Measurements from ENCODE around the gene NDRG3. TPM values are rescaled to one million over a fixed set of nuclear protein-coding genes. Genes with fewer than 3 reads are reported as not detected.
"Not testable (repeated sequence)": the region's sequence is repeated elsewhere in the genome, so short reads cannot be mapped to it uniquely, and the experiment has no call there.

NDRG3 gene
- total and polyA plus RNA-seq, 4 donors: 12.2 to 20.8 (median 17.7) TPM

DNA sequence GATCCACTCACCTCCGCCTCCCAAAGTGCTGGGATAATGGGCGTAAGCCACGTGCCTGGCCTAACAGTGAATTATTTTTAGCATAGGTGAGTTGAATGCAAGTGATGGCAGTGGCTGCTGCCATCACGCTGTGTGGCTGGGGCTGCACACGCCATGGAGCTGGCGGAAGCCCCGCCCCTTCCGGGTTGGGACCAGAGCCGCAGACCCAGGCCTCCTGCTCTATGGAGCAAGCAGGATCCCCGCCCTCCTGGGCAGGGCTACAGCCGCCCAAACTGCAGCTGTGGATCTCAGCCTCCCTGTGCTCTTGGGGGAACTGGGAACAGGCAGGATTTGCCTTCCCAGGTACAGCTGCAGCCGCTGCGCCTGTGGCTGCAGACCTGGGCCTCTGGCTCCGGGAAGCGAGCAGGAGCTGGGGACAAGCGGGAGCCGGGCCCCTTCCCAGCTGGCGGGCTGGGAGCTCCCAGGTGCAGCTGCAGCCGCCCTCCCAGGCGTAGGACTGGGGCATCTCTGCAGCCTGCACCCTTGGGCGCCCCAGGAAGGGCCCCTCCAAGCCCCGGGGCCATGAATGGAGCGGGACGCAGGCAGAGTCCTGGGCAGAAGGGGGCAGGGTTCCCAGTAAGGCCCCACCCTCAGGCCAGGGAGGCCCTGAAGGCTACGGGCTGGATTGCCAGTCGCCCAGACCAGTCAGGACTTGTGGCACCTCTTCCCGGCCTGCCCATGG, 69.0 kb downstream of the NDRG3 start:
- DNase-seq (no peak), ATAC-seq (ENCODE audit: insufficient read depth, low FRiP score) (no peak)
- 96 to 97% methylated on average over 27 of the region's 27 CpGs for WGBS, 2 donors
- Histone ChIP-seq H3K36me3 (ENCODE audit: control insufficient read depth in 4 of 4, insufficient read depth in 4 of 4, low read length in 4 of 4) (peaks cover 2 to 13% (median 9%) of the 10 kb centered on the region in 4 donors), H3K4me1 (ENCODE audit: control insufficient read depth in 5 of 5, insufficient read depth in 5 of 5, low read length in 5 of 5) (no peaks in the 10 kb centered on the region), H3K9ac (ENCODE audit: insufficient read depth in 1 of 2, low read length in 2 of 2) (no peak overlapping the region), H3K4me3 (no peak overlapping the region), H3K9me3 (ENCODE audit: control insufficient read depth in 4 of 4, insufficient read depth in 3 of 4, low read length in 3 of 4) (no peaks in the 10 kb centered on the region), H3K27ac (ENCODE audit: low read depth in 1 of 2, low read length in 1 of 2) (no peak overlapping the region), H3K27me3 (ENCODE audit: control insufficient read depth in 3 of 3, insufficient read depth in 3 of 3, low read length in 2 of 3) (no peaks in the 10 kb centered on the region)
- TF ChIP-seq, protein P1, sequence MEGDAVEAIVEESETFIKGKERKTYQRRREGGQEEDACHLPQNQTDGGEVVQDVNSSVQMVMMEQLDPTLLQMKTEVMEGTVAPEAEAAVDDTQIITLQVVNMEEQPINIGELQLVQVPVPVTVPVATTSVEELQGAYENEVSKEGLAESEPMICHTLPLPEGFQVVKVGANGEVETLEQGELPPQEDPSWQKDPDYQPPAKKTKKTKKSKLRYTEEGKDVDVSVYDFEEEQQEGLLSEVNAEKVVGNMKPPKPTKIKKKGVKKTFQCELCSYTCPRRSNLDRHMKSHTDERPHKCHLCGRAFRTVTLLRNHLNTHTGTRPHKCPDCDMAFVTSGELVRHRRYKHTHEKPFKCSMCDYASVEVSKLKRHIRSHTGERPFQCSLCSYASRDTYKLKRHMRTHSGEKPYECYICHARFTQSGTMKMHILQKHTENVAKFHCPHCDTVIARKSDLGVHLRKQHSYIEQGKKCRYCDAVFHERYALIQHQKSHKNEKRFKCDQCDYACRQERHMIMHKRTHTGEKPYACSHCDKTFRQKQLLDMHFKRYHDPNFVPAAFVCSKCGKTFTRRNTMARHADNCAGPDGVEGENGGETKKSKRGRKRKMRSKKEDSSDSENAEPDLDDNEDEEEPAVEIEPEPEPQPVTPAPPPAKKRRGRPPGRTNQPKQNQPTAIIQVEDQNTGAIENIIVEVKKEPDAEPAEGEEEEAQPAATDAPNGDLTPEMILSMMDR (IDR thresholded peaks at IDR 0.05; ENCODE audit: control extremely low read depth, extremely low read depth): no peak

DNA sequence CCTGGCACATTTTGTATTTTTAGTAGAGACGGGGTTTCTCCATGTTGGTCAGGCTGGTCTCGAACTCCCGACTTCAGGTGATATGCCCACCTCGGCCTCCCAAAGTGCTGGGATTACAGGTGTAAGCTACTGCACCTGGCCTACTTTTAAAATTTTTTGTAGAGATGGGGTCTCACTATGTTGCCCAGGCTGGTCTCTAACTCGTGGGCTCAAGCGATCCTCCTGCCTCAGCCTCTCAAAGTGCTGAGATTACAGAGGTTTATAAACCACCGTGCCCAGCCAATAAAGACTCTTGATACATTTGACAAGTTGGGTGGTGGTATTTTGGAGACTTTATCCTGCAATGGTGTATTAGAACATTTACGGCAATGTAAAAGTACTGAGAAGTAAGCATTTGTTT, 70.3 kb downstream of the NDRG3 start:
- H3K36me3 ChIP-seq (ENCODE audit: control insufficient read depth in 4 of 4, insufficient read depth in 4 of 4, low read length in 4 of 4); ATAC-seq (ENCODE audit: insufficient read depth, low FRiP score); H3K27ac ChIP-seq (ENCODE audit: low read depth in 1 of 2, low read length in 1 of 2); H3K9ac ChIP-seq (ENCODE audit: insufficient read depth in 1 of 2, low read length in 2 of 2); H3K9me3 ChIP-seq (ENCODE audit: control insufficient read depth in 4 of 4, insufficient read depth in 3 of 4, low read length in 3 of 4); DNase-seq; H3K4me3 ChIP-seq; H3K4me1 ChIP-seq (ENCODE audit: control insufficient read depth in 5 of 5, insufficient read depth in 5 of 5, low read length in 5 of 5); H3K27me3 ChIP-seq (ENCODE audit: control insufficient read depth in 3 of 3, insufficient read depth in 3 of 3, low read length in 2 of 3): not testable (repeated sequence)
- WGBS, 2 donors: 93 to 99% methylated on average over 8 of the region's 8 CpGs

DNA sequence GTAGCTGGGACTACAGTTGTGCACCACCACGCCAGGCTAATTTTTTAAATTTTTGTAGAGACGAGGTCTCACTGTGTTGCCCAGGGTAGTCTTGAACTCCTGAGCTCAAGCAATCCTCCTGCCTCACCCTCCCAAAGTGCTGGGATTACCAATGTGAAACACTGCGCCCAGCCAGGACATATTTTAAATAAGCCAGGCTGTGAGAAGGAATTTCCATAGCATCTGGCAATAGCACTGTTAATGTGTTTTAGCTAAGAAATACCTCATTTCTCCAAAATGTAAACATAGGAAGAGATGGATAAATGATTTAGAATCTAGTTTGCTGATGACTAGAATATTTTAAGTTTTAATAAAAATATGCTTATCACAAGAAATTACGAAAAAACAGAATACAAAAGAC, 72.9 kb downstream of the NDRG3 start:
- 88 to 89% methylated on average over 4 of the region's 4 CpGs for WGBS, 2 donors
- H3K4me1 ChIP-seq (ENCODE audit: control insufficient read depth in 5 of 5, insufficient read depth in 5 of 5, low read length in 5 of 5): no peaks in the 10 kb centered on the region
- H3K27ac ChIP-seq (ENCODE audit: low read depth in 1 of 2, low read length in 1 of 2): no peak overlapping the region

DNA sequence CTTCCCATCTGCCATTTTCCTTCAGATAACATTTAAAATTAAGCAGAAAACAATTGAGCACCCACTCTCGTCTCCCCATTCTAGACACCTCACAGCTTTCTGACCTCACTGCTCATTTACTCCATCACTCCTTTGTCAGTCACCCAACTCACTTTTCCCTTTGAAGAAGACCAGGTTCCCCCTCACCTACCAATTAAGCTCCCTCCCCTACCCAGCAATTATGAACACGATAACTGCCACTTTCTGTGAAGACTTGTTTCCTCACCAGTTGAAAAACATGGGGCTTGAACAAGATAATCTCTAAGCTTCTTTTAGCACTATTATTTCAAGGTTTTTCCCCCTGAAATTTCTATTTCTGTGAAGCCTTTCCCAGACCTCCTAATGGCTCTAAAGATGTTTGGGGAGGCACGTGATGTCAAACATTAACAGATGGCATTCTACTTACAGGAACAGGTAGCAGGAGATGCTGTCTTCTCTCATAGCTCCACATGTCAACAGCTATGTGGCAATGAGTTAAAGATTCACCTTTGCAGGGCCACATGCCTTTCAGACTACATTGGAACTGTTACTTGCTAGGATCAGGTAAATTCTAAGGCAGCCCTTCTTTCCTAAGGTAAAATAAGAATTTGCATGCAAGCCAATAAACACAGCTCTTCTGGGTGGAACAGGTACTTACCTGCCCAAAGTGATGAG, 75.1 kb downstream of the NDRG3 start:
- no peak overlapping the region for H3K4me3 ChIP-seq
- ATAC-seq (ENCODE audit: insufficient read depth, low FRiP score) (no peak), DNase-seq (no peak)
- WGBS, 2 donors: 90 to 98% methylated on average over 3 of the region's 3 CpGs
- TF ChIP-seq, protein P1 (IDR thresholded peaks at IDR 0.05; ENCODE audit: control extremely low read depth, extremely low read depth): no peak
- no peaks in the 10 kb centered on the region for H3K27me3 ChIP-seq (ENCODE audit: control insufficient read depth in 3 of 3, insufficient read depth in 3 of 3, low read length in 2 of 3)
- peaks cover 0 to 17% (median 7%) of the 10 kb centered on the region in 4 donors for H3K36me3 ChIP-seq (ENCODE audit: control insufficient read depth in 4 of 4, insufficient read depth in 4 of 4, low read length in 4 of 4)
- H3K9me3 ChIP-seq (ENCODE audit: control insufficient read depth in 4 of 4, insufficient read depth in 3 of 4, low read length in 3 of 4): no peaks in the 10 kb centered on the region
- no peaks in the 10 kb centered on the region for H3K4me1 ChIP-seq (ENCODE audit: control insufficient read depth in 5 of 5, insufficient read depth in 5 of 5, low read length in 5 of 5)
- no peak overlapping the region for H3K9ac ChIP-seq (ENCODE audit: insufficient read depth in 1 of 2, low read length in 2 of 2)
- no peak overlapping the region for H3K27ac ChIP-seq (ENCODE audit: low read depth in 1 of 2, low read length in 1 of 2)

More for the DNA sequence above, 72.9 kb downstream of the NDRG3 start:
- Histone ChIP-seq H3K27me3 (ENCODE audit: control insufficient read depth in 3 of 3, insufficient read depth in 3 of 3, low read length in 2 of 3) (no peaks in the 10 kb centered on the region), H3K9ac (ENCODE audit: insufficient read depth in 1 of 2, low read length in 2 of 2) (no peak overlapping the region), H3K4me3 (no peak overlapping the region), H3K9me3 (ENCODE audit: control insufficient read depth in 4 of 4, insufficient read depth in 3 of 4, low read length in 3 of 4) (no peaks in the 10 kb centered on the region), H3K36me3 (ENCODE audit: control insufficient read depth in 4 of 4, insufficient read depth in 4 of 4, low read length in 4 of 4) (peaks cover 6 to 11% (median 7%) of the 10 kb centered on the region in 4 donors)
- DNase-seq (peak in 2 of 3 donors; percentile 23 to 40), ATAC-seq (ENCODE audit: insufficient read depth, low FRiP score) (no peak)
- TF ChIP-seq, protein P1 (IDR thresholded peaks at IDR 0.05; ENCODE audit: control extremely low read depth, extremely low read depth): no peak

Data from lung (tissue), 12 donors.